Measurements from ENCODE around the gene PROKR1.
"Not testable (repeated sequence)": the region's sequence is repeated elsewhere in the genome, so short reads cannot be mapped to it uniquely, and the experiment has no call there.

The PROKR1 gene

GRCh38 chr2:68643011-68643873, at the start of gene PROKR1:
Gene PROKR1, plus strand, starts transcription at chr2:68643579. Its CDS starts 2,243 bp downstream, at chr2:68645822.
- DNase-seq = no peak

GRCh38 chr2:68594041-68594440, 49.3 kb upstream of the PROKR1 start:
- no peak for DNase-seq

DNA sequence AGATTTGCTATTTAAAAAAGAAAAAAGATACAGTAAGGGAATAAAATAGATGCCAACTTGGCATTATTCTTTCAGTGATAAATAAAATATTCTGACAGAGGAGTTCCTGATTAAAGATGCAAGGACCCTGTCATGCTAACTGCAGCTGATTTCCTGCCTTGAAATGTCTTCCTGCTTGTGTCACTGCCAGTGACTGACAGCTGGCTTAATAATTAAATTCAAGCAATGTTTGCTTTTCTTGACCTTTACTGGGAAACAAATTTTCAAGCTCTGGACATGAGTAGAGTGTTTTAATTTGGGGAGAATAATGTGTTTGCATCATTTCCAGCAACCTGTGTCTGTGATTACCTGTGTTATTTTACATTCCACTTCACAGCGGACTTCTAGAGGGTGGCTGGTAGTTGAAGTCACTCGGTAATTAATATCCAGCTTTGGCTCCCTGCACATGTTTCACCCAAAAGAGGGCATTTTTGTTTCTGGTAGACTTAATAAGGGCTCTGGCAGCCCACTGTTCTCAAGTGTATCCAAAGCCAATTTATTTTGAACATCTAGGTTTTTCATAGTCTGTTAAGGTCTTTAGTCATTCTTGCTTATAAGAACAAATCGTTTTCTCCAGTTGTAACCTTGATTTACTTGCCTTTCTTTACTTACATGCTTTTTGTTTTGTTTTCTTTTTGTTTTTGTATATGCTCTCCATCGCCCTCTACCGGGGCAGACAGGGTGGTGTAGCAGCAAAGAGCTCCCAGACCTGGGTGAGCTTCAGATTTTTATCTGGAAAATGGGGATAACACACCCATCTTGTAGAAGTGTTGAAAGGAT, 48.5 kb upstream of the PROKR1 start:
- no peak for DNase-seq

GRCh38 chr2:68595493-68595785, 47.9 kb upstream of the PROKR1 start:
- not testable (repeated sequence) for DNase-seq

- DNase-seq = not testable (repeated sequence)
Measured at GRCh38 chr2:68600495-68600894, 42.9 kb upstream of the PROKR1 start.

- no peak for DNase-seq
Measured at GRCh38 chr2:68603059-68603458, 40.3 kb upstream of the PROKR1 start.

GRCh38 chr2:68604077-68604476, 39.3 kb upstream of the PROKR1 start:
- DNase-seq = no peak

DNA sequence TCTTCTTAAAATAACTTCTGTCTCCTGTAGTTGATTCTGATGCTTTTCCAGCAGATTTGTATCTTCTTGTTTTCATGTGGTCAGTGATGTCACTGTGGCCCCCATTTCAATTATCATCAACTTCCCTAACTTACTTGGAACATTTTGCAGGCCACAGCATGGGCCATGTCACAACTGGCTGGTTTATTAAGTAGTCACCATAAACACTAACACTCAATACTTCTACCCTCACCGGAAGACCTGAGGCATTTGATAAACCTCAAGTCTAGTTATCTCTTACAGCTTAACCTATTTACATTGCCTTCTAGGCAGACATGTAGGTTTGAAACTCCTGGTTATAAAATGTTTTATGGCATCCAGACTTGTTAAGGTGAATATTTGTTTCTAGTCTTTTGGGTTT, 37.4 kb upstream of the PROKR1 start:
- no peak for DNase-seq

GRCh38 chr2:68606759-68607158, 36.6 kb upstream of the PROKR1 start:
- no peak for DNase-seq

GRCh38 chr2:68607837-68608236, 35.5 kb upstream of the PROKR1 start:
- DNase-seq = no peak

- no peak for DNase-seq
Measured at GRCh38 chr2:68612765-68613519, 30.4 kb upstream of the PROKR1 start.

GRCh38 chr2:68620772-68621171, 22.6 kb upstream of the PROKR1 start:
- no peak for DNase-seq

DNA sequence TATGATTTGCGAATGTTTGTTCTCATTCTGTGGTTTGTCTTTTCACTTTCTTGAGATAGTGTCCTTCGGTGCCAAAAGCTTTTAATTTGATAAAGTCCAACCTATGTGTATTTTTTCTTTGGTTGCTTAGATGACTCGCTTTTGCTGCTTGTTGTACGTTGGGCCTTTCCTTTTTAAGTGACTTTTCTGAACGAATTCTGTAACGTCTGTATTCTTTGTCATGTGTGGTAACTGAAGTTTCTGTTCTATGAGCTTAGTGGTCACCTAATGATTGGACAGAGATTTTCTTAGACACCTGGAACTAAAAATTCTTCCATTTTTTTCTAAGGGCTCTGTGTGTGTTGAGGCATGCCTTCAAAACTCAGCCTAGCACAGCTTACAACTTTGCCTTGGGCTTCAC, 19.6 kb upstream of the PROKR1 start:
- DNase-seq = no peak

DNA sequence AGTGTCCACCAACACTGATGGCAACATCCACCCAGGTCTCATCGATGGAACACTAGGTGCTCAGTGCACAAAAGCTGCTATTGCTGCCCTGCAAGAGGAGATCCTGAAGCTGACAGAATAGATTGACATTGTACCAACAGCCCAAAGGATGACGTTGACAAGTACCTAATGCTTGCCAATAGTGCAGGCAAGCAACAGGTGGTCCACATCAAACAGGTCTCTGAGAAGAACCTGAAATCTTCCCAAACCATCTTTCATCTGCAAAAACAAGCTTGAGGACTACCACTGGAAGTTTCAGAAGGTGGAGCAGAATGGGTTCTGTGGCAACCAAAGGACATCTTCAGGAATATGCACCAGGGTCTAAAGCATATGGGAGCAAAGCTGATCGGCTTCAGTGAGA, 15.8 kb upstream of the PROKR1 start:
- DNase-seq = no peak

GRCh38 chr2:68632021-68632420, 11.4 kb upstream of the PROKR1 start:
- no peak for DNase-seq

GRCh38 chr2:68637047-68637446, 6.3 kb upstream of the PROKR1 start:
- DNase-seq = no peak

- no peak for DNase-seq
Measured at GRCh38 chr2:68643874-68644485, 601 bp downstream of the PROKR1 start.

DNA sequence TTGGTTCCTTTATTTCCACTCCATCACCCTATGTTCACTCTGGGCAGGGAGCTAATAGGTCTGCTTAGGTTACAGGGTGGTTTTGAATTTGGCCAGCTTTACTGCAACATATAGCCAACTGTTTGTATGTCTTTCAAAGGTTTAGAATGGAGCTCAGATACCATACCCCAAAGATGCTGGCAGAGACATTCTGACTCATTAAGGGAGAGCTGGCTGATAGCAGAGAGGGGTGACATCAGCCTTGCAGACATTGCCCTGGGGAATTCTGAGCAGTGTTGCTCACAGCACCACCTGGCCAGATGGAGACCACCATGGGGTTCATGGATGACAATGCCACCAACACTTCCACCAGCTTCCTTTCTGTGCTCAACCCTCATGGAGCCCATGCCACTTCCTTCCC, 2.1 kb downstream of the PROKR1 start:
- DNase-seq = no peak

GRCh38 chr2:68646303-68646702, 2.9 kb downstream of the PROKR1 start:
- no peak for DNase-seq

GRCh38 chr2:68650645-68651044, 7.3 kb downstream of the PROKR1 start:
- DNase-seq = no peak

DNA sequence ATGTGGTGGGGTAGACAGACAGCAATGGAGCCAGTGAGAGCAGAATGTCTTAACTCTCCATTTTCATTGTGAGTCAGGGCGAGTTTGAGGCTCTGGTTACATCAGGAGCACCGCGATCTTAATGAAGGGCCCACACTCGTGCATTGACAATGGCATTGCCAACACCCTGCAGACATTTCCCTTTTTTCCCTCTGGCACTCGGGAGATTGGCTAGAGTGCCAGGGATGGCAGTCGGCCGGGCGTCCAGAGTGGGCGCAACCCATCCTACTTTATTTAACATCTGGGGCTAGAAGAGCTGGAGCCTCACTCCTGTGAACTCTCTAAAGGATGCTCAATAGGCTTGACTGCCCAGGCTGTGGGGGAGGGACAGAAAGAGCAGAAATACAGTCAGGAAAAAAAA, 9.7 kb downstream of the PROKR1 start:
- no peak for DNase-seq

GRCh38 chr2:68653538-68653982, 10.2 kb downstream of the PROKR1 start:
- no peak for DNase-seq

- DNase-seq = no peak
Measured at GRCh38 chr2:68658266-68658665, 14.9 kb downstream of the PROKR1 start.
